GM12878 (cell line): ENCODE data around the gene ARSI. TPM values are rescaled to one million over a fixed set of nuclear protein-coding genes. Genes with fewer than 3 reads are reported as not detected.

ENCODE experiments used
- ATAC-seq: fragments of 200-7000 bp; cut with Tn5 transposase; 3 replicates; pipeline ENCODE4 v1.9.1; 2020; ENCODE audit warnings: mild to moderate bottlenecking, moderate library complexity
- BruUV-seq: library from RNA; stranded (reverse); fragments of 400-500 nt; replicated peaks from 2 replicates; lab custom pipeline; 2021; lab: Mats Ljungman, UMichigan
- CTCF ChIA-PET: fragments of 300-600 bp; sonication (Branson Sonifier 250); formaldehyde crosslinking; extraction: SDS; loops from one replicate; lab custom pipeline; 2021; ENCODE audit warnings: inconsistent platforms; lab: Yijun Ruan, JAX
- POLR2A ChIA-PET: fragments of 350-600 bp; formaldehyde crosslinking; extraction: SDS; loops from one replicate; lab custom pipeline; 2021; ENCODE audit warnings: inconsistent platforms; lab: Charles Lee
- RAD21 ChIA-PET: fragments of 300-600 bp; sonication (Branson Sonifier 250); formaldehyde crosslinking; loops from one replicate; lab custom pipeline; 2023; ENCODE audit warnings: antibody characterized with exemption; ENCODE audit not compliant: unreplicated experiment; lab: Charles Lee
- SMC1A ChIA-PET: fragments of 300-600 bp; sonication (Branson Sonifier 250); formaldehyde crosslinking; loops from one replicate; lab custom pipeline; 2023; ENCODE audit not compliant: unreplicated experiment, uncharacterized antibody; lab: Charles Lee
- DNase-seq: peaks from one replicate; pipeline ENCODE4 v3.0.0-alpha.2; 2011; ENCODE audit warnings: low read depth, low spot score
- FAIRE-seq: peaks from 3 replicates; lab custom pipeline; 2011; peaks lifted over from hg19 to GRCh38; lab: Jason Lieb, UNC
- H2AFZ ChIP-seq: 2 replicates; pipeline ENCODE4 v1.6.0; 2011; ENCODE audit warnings: low read depth, low read length, control low read depth; ENCODE audit not compliant: control insufficient read depth
- H3K27ac ChIP-seq: 2 replicates; pipeline ENCODE4 v1.5.1; 2011; ENCODE audit warnings: control low read depth; ENCODE audit not compliant: control insufficient read depth, insufficient read depth
- H3K27me3 ChIP-seq, 2 experiments: replicated peaks in 1 of 2; 2 replicates each; pipeline versions ENCODE4 v1.6.0 to v1.6.1; 2011; ENCODE audit warnings: low read length in 1 of 2; ENCODE audit not compliant: control insufficient read depth in 2 of 2, insufficient read depth in 2 of 2
- H3K36me3 ChIP-seq, 2 experiments: 2 replicates each; pipeline ENCODE4 v1.5.1; 2011; ENCODE audit warnings: low read length in 1 of 2; ENCODE audit not compliant: control insufficient read depth in 2 of 2, insufficient read depth in 2 of 2
- H3K4me1 ChIP-seq: 2 replicates; pipeline ENCODE4 v1.6.1; 2011; ENCODE audit warnings: mild to moderate bottlenecking, low read length, moderate library complexity, mixed read lengths; ENCODE audit not compliant: control insufficient read depth, insufficient read depth
- H3K4me2 ChIP-seq: 2 replicates; pipeline ENCODE4 v1.6.0; 2011; ENCODE audit warnings: control low read depth; ENCODE audit not compliant: control insufficient read depth, insufficient read depth
- H3K4me3 ChIP-seq: fragments of 200-600 bp; sonication (generic); 2 replicates; pipeline ENCODE4 v1.5.1; 2016
- H3K79me2 ChIP-seq: 2 replicates; pipeline ENCODE4 v1.6.0; 2011; ENCODE audit warnings: low read length; ENCODE audit not compliant: control insufficient read depth, insufficient read depth
- H3K9ac ChIP-seq: 2 replicates; pipeline ENCODE4 v1.8.0; 2011; ENCODE audit warnings: low read length, control low read depth, mixed read lengths; ENCODE audit not compliant: control insufficient read depth, insufficient read depth
- H3K9me3 ChIP-seq: replicated peaks from 3 replicates; pipeline ENCODE4 v1.5.1; 2011; ENCODE audit warnings: mild to moderate bottlenecking, low read length; ENCODE audit not compliant: control insufficient read depth, insufficient read depth
- H4K20me1 ChIP-seq: 2 replicates; pipeline ENCODE4 v1.6.0; 2011; ENCODE audit not compliant: control insufficient read depth, insufficient read depth
- JUNB ChIP-seq: IDR thresholded peaks from 2 replicates; pipeline ENCODE4 v1.6.1; 2016; ENCODE audit warnings: antibody characterized with exemption, mild to moderate bottlenecking
- KAT2A ChIP-seq: conservative IDR thresholded peaks from 2 replicates; pipeline ENCODE4 v1.6.1; 2011; ENCODE audit warnings: low read depth, low read length; ENCODE audit not compliant: control insufficient read depth
- NR2F1 ChIP-seq: fragments of 450-650 bp; conservative IDR thresholded peaks from 2 replicates; pipeline ENCODE4 v1.6.1; 2017; ENCODE audit warnings: mild to moderate bottlenecking
- POLR2AphosphoS2 ChIP-seq: IDR thresholded peaks from 2 replicates; pipeline ENCODE4 v1.6.1; 2011; ENCODE audit warnings: low read depth, mild to moderate bottlenecking, low read length, improper control_type of control experiment, moderate library complexity
- RAD51 ChIP-seq: fragments of 450-650 bp; IDR thresholded peaks from 2 replicates; pipeline ENCODE4 v1.6.1; 2016; ENCODE audit warnings: moderate library complexity, mild to moderate bottlenecking, inconsistent platforms
- SMARCA5 ChIP-seq: fragments of 450-650 bp; IDR thresholded peaks from 2 replicates; pipeline ENCODE4 v1.6.1; 2017; ENCODE audit warnings: mild to moderate bottlenecking
- SRF ChIP-seq, 2 experiments: IDR thresholded peaks; 2 replicates each; pipeline ENCODE4 v1.6.1; 2011; ENCODE audit warnings: low read depth in 2 of 2, low read length in 2 of 2, mild to moderate bottlenecking in 1 of 2, moderate library complexity in 1 of 2
- WRNIP1 ChIP-seq: IDR thresholded peaks from 2 replicates; pipeline ENCODE4 v1.6.1; 2011; ENCODE audit warnings: low read depth, low read length, improper control_type of control experiment, borderline replicate concordance
- WGBS: methylation state at CpG from one replicate; pipeline ENCODE4 v1.1.6; 2016; ENCODE audit warnings: low lambda C conversion rate; ENCODE audit not compliant: insufficient replicate concordance, insufficient coverage; ENCODE audit errors: missing lambda C conversion rate; 5-methylcytosine and 5-hydroxymethylcytosine counted together
- in situ Hi-C: fragments of 300-500 bp; cut with MboI; formaldehyde crosslinking; loops from 9 replicates; pipeline ENCODE4 v1.14.3; 2018; ENCODE audit warnings: mixed read lengths
- intact Hi-C: fragments of 100-400 bp; cut with micrococcal nuclease; formaldehyde crosslinking; loops from one replicate; pipeline ENCODE4 v1.14.2; 2022; ENCODE audit not compliant: unreplicated experiment
- polyA plus RNA-seq, 11 experiments: library from polyadenylated mRNA; depleted of rRNA in 4 of 11; unstranded in 6 of 11; stranded (reverse) in 5 of 11; fragments of >200 nt; fragmentation: Nextera tagmentation in 4 of 11; fragmentation: Illumina TruSeq in 1 of 11; extraction: Ambion mirVana in 4 of 11; extraction: Trizol in 1 of 11; gene quantifications; 1 replicate in 1 of 11; 2 replicates in 10 of 11; pipeline versions ENCODE4 v1.2.1 to v1.2.3, GENCODE V29; 2011 to 2016; ENCODE audit warnings: inconsistent platforms in 2 of 11, missing spikeins in 2 of 11, low read depth in 1 of 11
- total RNA-seq, 4 experiments: library from RNA; depleted of rRNA in 3 of 4; stranded (reverse); fragments of >200 nt in 3 of 4; fragmentation: Illumina TruSeq in 1 of 4; extraction: Trizol in 1 of 4; gene quantifications; 2 replicates each; pipeline versions ENCODE4 v1.2.1 to v1.2.3, GENCODE V29; 2013 to 2021
- TF ChIP-seq, protein P1 (sequence below): IDR thresholded peaks from 2 replicates; pipeline ENCODE4 v1.6.1; 2011; ENCODE audit warnings: borderline replicate concordance, low read depth, mild to moderate bottlenecking, moderate library complexity, mixed read lengths, low read length; ENCODE audit not compliant: insufficient read depth; ENCODE audit errors: extremely low read length

ARSI gene
- total and polyA plus RNA-seq, 10 of the 15 experiments (the other 5 are each of a cell fraction or from before 2014, with no cell fraction given): not detected

DNA sequence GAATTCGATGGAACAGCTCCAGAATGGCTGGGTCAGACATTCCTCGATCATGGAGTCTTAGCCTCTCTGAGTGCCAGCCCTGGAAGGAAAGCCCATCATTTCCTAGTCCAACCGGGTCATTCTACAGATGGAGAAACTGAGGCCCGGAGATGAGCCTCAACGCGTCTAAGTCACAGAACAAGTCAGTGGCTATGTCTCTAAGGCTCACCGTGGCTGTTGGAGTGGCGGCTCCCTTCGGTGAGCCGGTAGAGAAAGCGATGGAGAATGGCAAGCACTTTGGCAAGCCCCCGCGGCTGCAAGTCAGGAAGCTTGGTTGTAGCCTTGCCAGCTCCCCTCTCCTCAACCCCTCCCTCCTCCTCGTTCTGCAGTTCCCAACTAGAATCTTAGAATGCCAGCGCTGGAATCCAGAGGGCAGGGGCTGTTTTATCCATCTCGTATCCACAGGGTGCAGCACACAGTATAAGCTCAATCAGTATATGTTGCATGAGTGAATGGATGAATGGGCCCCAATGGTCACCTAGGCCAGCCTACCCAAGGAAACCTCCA, 438 bp upstream of the ARSI start:
- intact Hi-C loops: no loop called here
- in situ Hi-C loops: no loop called here
- RAD21 ChIA-PET: no interaction called here
- no TSS peak for BruUV-seq
- POLR2A ChIA-PET: no interaction called here
- Histone ChIP-seq H3K4me3 (no peak overlapping the region), H3K27ac (no peak overlapping the region), H3K9ac (no peak overlapping the region), H3K79me2 (no peaks in the 10 kb centered on the region), H3K9me3 (no peaks in the 10 kb centered on the region), H3K4me2 (no peak overlapping the region), H3K4me1 (no peaks in the 10 kb centered on the region), H3K36me3 (no peaks in the 10 kb centered on the region), H2AFZ (no peak overlapping the region), H3K27me3 (peaks cover 0 to 5% of the 10 kb centered on the region in 2 experiments; a peak in 3 of 4 replicates), H4K20me1 (no peaks in the 10 kb centered on the region; the same call in 1 of the 2 replicates)
- WGBS: 60% methylated on average over 16 of the region's 16 CpGs
- ATAC-seq (no peak), DNase-seq (no peak), FAIRE-seq (no peak)
- no peak for TF ChIP-seq JUNB
- TF ChIP-seq WRNIP1: no peak
- no peak for TF ChIP-seq NR2F1
- TF ChIP-seq SMARCA5: no peak
- TF ChIP-seq RAD51: no peak
- no peak for TF ChIP-seq KAT2A
- SMC1A ChIA-PET: no interaction called here
- CTCF ChIA-PET: no interaction called here

DNA sequence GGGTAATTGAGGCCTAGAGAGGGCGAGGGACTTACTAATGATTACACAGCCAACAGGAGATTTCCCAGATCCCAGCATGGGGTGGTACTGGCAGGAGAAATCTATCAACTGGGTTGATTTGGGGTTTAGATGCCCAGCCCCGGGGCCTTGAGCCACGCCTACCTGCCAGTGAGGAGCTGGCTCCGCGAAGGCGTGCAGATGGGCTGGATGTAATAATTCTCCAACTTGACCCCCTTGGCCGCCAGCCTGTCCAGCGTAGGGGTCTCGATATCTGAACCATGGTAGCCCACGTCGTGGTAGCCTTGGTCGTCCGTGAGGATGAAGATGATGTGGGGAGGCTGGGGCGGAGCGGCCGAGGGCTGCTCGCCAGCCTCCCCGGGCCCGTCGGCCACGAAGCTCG, 804 bp downstream of the ARSI start:
- Histone ChIP-seq H3K4me3 (no peak overlapping the region), H3K4me2 (no peak overlapping the region)
- TF ChIP-seq SMARCA5 (no peak), POLR2AphosphoS2 (no peak), SRF (IDR thresholded peaks at IDR 0.05; ENCODE audit: low read depth in 2 of 2, low read length in 2 of 2) (no peak)
- TF ChIP-seq, protein P1, sequence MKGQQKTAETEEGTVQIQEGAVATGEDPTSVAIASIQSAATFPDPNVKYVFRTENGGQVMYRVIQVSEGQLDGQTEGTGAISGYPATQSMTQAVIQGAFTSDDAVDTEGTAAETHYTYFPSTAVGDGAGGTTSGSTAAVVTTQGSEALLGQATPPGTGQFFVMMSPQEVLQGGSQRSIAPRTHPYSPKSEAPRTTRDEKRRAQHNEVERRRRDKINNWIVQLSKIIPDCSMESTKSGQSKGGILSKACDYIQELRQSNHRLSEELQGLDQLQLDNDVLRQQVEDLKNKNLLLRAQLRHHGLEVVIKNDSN: no peak
- TF ChIP-seq, all 136 proteins: peak for 0
- no peak for DNase-seq
- H4K20me1 ChIP-seq: no peaks in the 10 kb centered on the region; the same call in 1 of the 2 replicates
- H3K27ac ChIP-seq: no peak overlapping the region
- no peaks in the 10 kb centered on the region for H3K36me3 ChIP-seq
- in situ Hi-C loops: no loop called here
- SMC1A ChIA-PET: no interaction called here
- RAD21 ChIA-PET: no interaction called here
- CTCF ChIA-PET: no interaction called here
- no peak overlapping the region for H2AFZ ChIP-seq
- WGBS: 63% methylated on average over 22 of the region's 22 CpGs
- H3K9me3 ChIP-seq: no peaks in the 10 kb centered on the region
- no peaks in the 10 kb centered on the region for H3K79me2 ChIP-seq
- peaks cover 0 to 5% of the 10 kb centered on the region in 2 experiments; a peak in 3 of 4 replicates for H3K27me3 ChIP-seq
- no peak overlapping the region for H3K9ac ChIP-seq
- H3K4me1 ChIP-seq: no peaks in the 10 kb centered on the region
- ATAC-seq: no peak
- BruUV-seq: no TSS peak
- no peak for FAIRE-seq
- POLR2A ChIA-PET: no interaction called here
- intact Hi-C loops: no loop called here
